ENCODE data around the gene BICD1.

- TF ChIP-seq CTCF (IDR thresholded peaks at IDR 0.05; ENCODE audit: low read depth, low read length, missing input control): no peak
- no peak for TF ChIP-seq RAD21 (IDR thresholded peaks at IDR 0.05)
- TF ChIP-seq YY1 (IDR thresholded peaks at IDR 0.05): no peak
- TF ChIP-seq TAF1 (conservative IDR thresholded peaks at IDR 0.05): no peak
- TF ChIP-seq JUND (IDR thresholded peaks at IDR 0.05): no peak
- no peak for TF ChIP-seq ATF3 (IDR thresholded peaks at IDR 0.05)
- TF ChIP-seq, protein P1, sequence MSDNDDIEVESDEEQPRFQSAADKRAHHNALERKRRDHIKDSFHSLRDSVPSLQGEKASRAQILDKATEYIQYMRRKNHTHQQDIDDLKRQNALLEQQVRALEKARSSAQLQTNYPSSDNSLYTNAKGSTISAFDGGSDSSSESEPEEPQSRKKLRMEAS (IDR thresholded peaks at IDR 0.05): no peak
- TF ChIP-seq SP1 (IDR thresholded peaks at IDR 0.05): no peak
- no peak for TF ChIP-seq REST (IDR thresholded peaks at IDR 0.05)
Measured at GRCh38 chr12:32307326-32307725, 200.7 kb downstream of the BICD1 start.
